ENCODE results near the gene CEACAM19. TPM values are rescaled to one million over a fixed set of nuclear protein-coding genes. Genes with fewer than 3 reads are reported as not detected.
A peak's percentile ranks its signal among the peaks of the same experiment; 100 is the strongest.

CEACAM19 gene
- total and polyA plus RNA-seq, 9 donors, result 2.2 to 10.0 (median 5.4) TPM

- no peaks in the 10 kb centered on the region for H3K36me3 ChIP-seq
- no peak for TF ChIP-seq POLR2A (IDR thresholded peaks at IDR 0.05)
- no peak for TF ChIP-seq EP300 (IDR thresholded peaks at IDR 0.05)
- TF ChIP-seq CTCF (IDR thresholded peaks at IDR 0.05), result peak; percentile 71 to 84 (median 78)
- H3K4me3 ChIP-seq, result no peak overlapping the region
- no peaks in the 10 kb centered on the region for H3K4me1 ChIP-seq (ENCODE audit: insufficient read depth)
- H3K27ac ChIP-seq, result no peak overlapping the region
- intact Hi-C loops (cut with DNase I), result loop anchor here in 3 of 4 donors (5.0 to 10.0 kb wide), 2 partner anchors 83 to 85 kb away; no protein-coding TSS in a partner anchor
- no peaks in the 10 kb centered on the region for H3K27me3 ChIP-seq
- H3K9me3 ChIP-seq, result no peaks in the 10 kb centered on the region
- WGBS, 3 donors, result 38 to 43% (median 42%) methylated on average over 25 of the region's 25 CpGs
- DNase-seq, result peak; percentile 49 to 81 (median 70)
Measured at GRCh38 chr19:44657211-44657921, 13.9 kb upstream of the CEACAM19 start.

GRCh38 chr19:44658069-44658733, 13.1 kb upstream of the CEACAM19 start:
- no peaks in the 10 kb centered on the region for H3K36me3 ChIP-seq
- 89 to 98% (median 91%) methylated on average over 3 of the region's 3 CpGs for WGBS, 3 donors

GRCh38 chr19:44660081-44660480, 11.2 kb upstream of the CEACAM19 start:
- H3K36me3 ChIP-seq, result no peaks in the 10 kb centered on the region
- H3K4me1 ChIP-seq (ENCODE audit: insufficient read depth), result no peaks in the 10 kb centered on the region
- no peak overlapping the region for H3K27ac ChIP-seq
- TF ChIP-seq POLR2A (IDR thresholded peaks at IDR 0.05), result no peak
- TF ChIP-seq CTCF (IDR thresholded peaks at IDR 0.05), result no peak
- TF ChIP-seq EP300 (IDR thresholded peaks at IDR 0.05), result no peak
- H3K27me3 ChIP-seq, result no peaks in the 10 kb centered on the region
- WGBS, 3 donors, result 81 to 91% (median 89%) methylated on average over 4 of the region's 4 CpGs
- intact Hi-C loops (cut with DNase I), result no loop called here
- no peak overlapping the region for H3K4me3 ChIP-seq
- no peaks in the 10 kb centered on the region for H3K9me3 ChIP-seq
- no peak for DNase-seq

More at GRCh38 chr19:44658069-44658733, 13.1 kb upstream of the CEACAM19 start:
- Histone ChIP-seq H3K9me3 (no peaks in the 10 kb centered on the region), H3K4me3 (no peak overlapping the region), H3K27me3 (no peaks in the 10 kb centered on the region), H3K27ac (no peak overlapping the region), H3K4me1 (ENCODE audit: insufficient read depth) (no peaks in the 10 kb centered on the region)
- DNase-seq, result no peak
- intact Hi-C loops (cut with DNase I), result loop anchor here in 3 of 4 donors (5.0 to 10.0 kb wide), 2 partner anchors 83 to 86 kb away; no protein-coding TSS in a partner anchor
- TF ChIP-seq CTCF (IDR thresholded peaks at IDR 0.05), result no peak
- no peak for TF ChIP-seq EP300 (IDR thresholded peaks at IDR 0.05)
- TF ChIP-seq POLR2A (IDR thresholded peaks at IDR 0.05), result no peak

- no peaks in the 10 kb centered on the region for H3K9me3 ChIP-seq
- intact Hi-C loops (cut with DNase I), result no loop called here
- 93 to 98% (median 96%) methylated on average over 11 of the region's 11 CpGs for WGBS, 3 donors
- H3K4me1 ChIP-seq (ENCODE audit: insufficient read depth), result no peaks in the 10 kb centered on the region
- H3K4me3 ChIP-seq, result no peak overlapping the region
- no peaks in the 10 kb centered on the region for H3K27me3 ChIP-seq
- H3K36me3 ChIP-seq, result no peaks in the 10 kb centered on the region
- TF ChIP-seq EP300 (IDR thresholded peaks at IDR 0.05) (no peak), POLR2A (IDR thresholded peaks at IDR 0.05) (no peak), CTCF (IDR thresholded peaks at IDR 0.05) (no peak)
- no peak overlapping the region for H3K27ac ChIP-seq
- DNase-seq, result no peak
Measured at GRCh38 chr19:44661205-44661604, 10.1 kb upstream of the CEACAM19 start.

Data from ovary (tissue), 9 donors.